GM23338 (cell line): ENCODE data around the gene RNF175. TPM values are rescaled to one million over a fixed set of nuclear protein-coding genes. Genes with fewer than 3 reads are reported as not detected.

Experiments
- ATAC-seq: fragments of 200-7000 bp; cut with Tn5 transposase; 3 replicates; pipeline ENCODE4 v1.9.1; 2020
- DNase-seq: peaks from one replicate; pipeline ENCODE4 v3.0.0-alpha.2; 2015; ENCODE audit warnings: low spot score
- H2AFZ ChIP-seq: fragments of 200-600 bp; sonication (generic); 2 replicates; pipeline ENCODE4 v1.8.0; 2016; ENCODE audit warnings: antibody characterized with exemption, mild to moderate bottlenecking, moderate library complexity
- H3F3A ChIP-seq: fragments of 200-600 bp; sonication (generic); replicated peaks from 2 replicates; pipeline ENCODE4 v1.8.0; 2017; ENCODE audit warnings: antibody characterized with exemption, mixed run types, low read depth
- H3K27ac ChIP-seq: fragments of 200-600 bp; sonication (generic); 2 replicates; pipeline ENCODE4 v1.6.1; 2016; ENCODE audit warnings: low read depth
- H3K27me3 ChIP-seq: fragments of 200-600 bp; sonication (generic); 2 replicates; pipeline ENCODE4 v1.8.0; 2016; ENCODE audit warnings: mild to moderate bottlenecking, mixed run types, moderate library complexity; ENCODE audit not compliant: insufficient read depth
- H3K36me3 ChIP-seq: fragments of 200-600 bp; sonication (generic); 2 replicates; pipeline ENCODE4 v1.8.0; 2016; ENCODE audit warnings: mild to moderate bottlenecking; ENCODE audit not compliant: insufficient read depth
- H3K4me1 ChIP-seq: fragments of 200-600 bp; sonication (generic); 2 replicates; pipeline ENCODE4 v1.8.0; 2016; ENCODE audit warnings: mild to moderate bottlenecking, moderate library complexity; ENCODE audit not compliant: insufficient read depth
- H3K4me2 ChIP-seq: fragments of 200-600 bp; sonication (generic); 2 replicates; pipeline ENCODE4 v1.7.1; 2017; ENCODE audit warnings: mixed run types
- H3K4me3 ChIP-seq: fragments of 200-600 bp; sonication (generic); 2 replicates; pipeline ENCODE4 v1.6.1; 2016; ENCODE audit warnings: mixed run types
- H3K79me2 ChIP-seq: fragments of 200-600 bp; sonication (generic); replicated peaks from 2 replicates; pipeline ENCODE4 v1.8.0; 2017; ENCODE audit warnings: mild to moderate bottlenecking; ENCODE audit not compliant: insufficient read depth
- H3K9me2 ChIP-seq: fragments of 200-600 bp; sonication (generic); 2 replicates; pipeline ENCODE4 v1.8.0; 2017; ENCODE audit not compliant: insufficient read depth
- H4K20me1 ChIP-seq: fragments of 200-600 bp; sonication (generic); replicated peaks from 2 replicates; pipeline ENCODE4 v1.8.0; 2017; ENCODE audit warnings: mild to moderate bottlenecking; ENCODE audit not compliant: insufficient read depth
- H3K27ac Mint-ChIP-seq: 2 replicates; pipeline ENCODE4 v1.8.0; 2020; ENCODE audit warnings: inconsistent platforms, mild to moderate bottlenecking, moderate library complexity, mixed read lengths
- H3K27me3 Mint-ChIP-seq: 3 replicates; pipeline ENCODE4 v1.8.0; 2022; ENCODE audit warnings: low read depth, mild to moderate bottlenecking, moderate library complexity, mixed read lengths, inconsistent platforms; ENCODE audit not compliant: insufficient read depth, poor library complexity
- H3K36me3 Mint-ChIP-seq: 3 replicates; pipeline ENCODE4 v1.8.0; 2021; ENCODE audit warnings: low read depth, mild to moderate bottlenecking, inconsistent platforms, moderate library complexity, mixed read lengths
- H3K4me1 Mint-ChIP-seq: 3 replicates; pipeline ENCODE4 v1.8.0; 2020; ENCODE audit warnings: mild to moderate bottlenecking, inconsistent platforms, mixed read lengths
- H3K4me3 Mint-ChIP-seq: 3 replicates; pipeline ENCODE4 v1.8.0; 2021; ENCODE audit warnings: moderate library complexity, mild to moderate bottlenecking, inconsistent platforms, mixed read lengths
- H3K9me3 Mint-ChIP-seq: 3 replicates; pipeline ENCODE4 v1.8.0; 2020; ENCODE audit warnings: moderate library complexity, mild to moderate bottlenecking, inconsistent platforms, mixed read lengths
- CREB1 ChIP-seq: fragments of 250-450 bp; sonication (Bioruptor Pico); IDR thresholded peaks from 2 replicates; pipeline ENCODE4 v1.5.0; 2020; ENCODE audit warnings: low read depth, mild to moderate bottlenecking, moderate library complexity
- CTCF ChIP-seq, 2 experiments: fragments of 200-600 bp in 1 of 2; sonication (generic) in 1 of 2; conservative IDR thresholded peaks; 2 replicates each; pipeline versions ENCODE4 v1.5.1 to v1.6.1; 2016 to 2017; ENCODE audit warnings: antibody characterized with exemption in 2 of 2, low read depth in 2 of 2, mild to moderate bottlenecking in 2 of 2, moderate library complexity in 1 of 2
- ETS1 ChIP-seq: IDR thresholded peaks from 2 replicates; pipeline ENCODE4 v1.6.1; 2016; ENCODE audit warnings: antibody characterized with exemption
- EZH2 ChIP-seq: fragments of 200-600 bp; sonication (generic); IDR thresholded peaks from one replicate; pipeline ENCODE4 v1.8.0; 2017; ENCODE audit warnings: antibody characterized with exemption, mild to moderate bottlenecking, low read depth; ENCODE audit not compliant: unreplicated experiment
- EZH2phosphoT487 ChIP-seq: fragments of 200-600 bp; sonication (generic); IDR thresholded peaks from one replicate; pipeline ENCODE4 v1.8.1; 2018; ENCODE audit warnings: antibody characterized with exemption; ENCODE audit not compliant: unreplicated experiment
- JUNB ChIP-seq: IDR thresholded peaks from one replicate; pipeline ENCODE4 v1.6.1; 2016; ENCODE audit warnings: antibody characterized with exemption; ENCODE audit not compliant: unreplicated experiment
- NANOG ChIP-seq: IDR thresholded peaks from 2 replicates; pipeline ENCODE4 v1.6.1; 2016; ENCODE audit warnings: antibody characterized with exemption, borderline replicate concordance
- POLR2AphosphoS5 ChIP-seq: IDR thresholded peaks from 2 replicates; pipeline ENCODE4 v1.6.1; 2016; ENCODE audit warnings: antibody characterized with exemption, low read depth
- REST ChIP-seq: IDR thresholded peaks from one replicate; pipeline ENCODE4 v1.6.1; 2018; ENCODE audit warnings: antibody characterized with exemption; ENCODE audit not compliant: unreplicated experiment
- STAT1 ChIP-seq: IDR thresholded peaks from one replicate; pipeline ENCODE4 v1.6.1; 2016; ENCODE audit warnings: antibody characterized with exemption; ENCODE audit not compliant: unreplicated experiment
- ZNF114 ChIP-seq: fragments of 250-450 bp; sonication (Bioruptor Pico); IDR thresholded peaks from 2 replicates; pipeline ENCODE4 v1.5.0; 2020; ENCODE audit warnings: mild to moderate bottlenecking, moderate library complexity
- ZNF331 ChIP-seq: fragments of 250-450 bp; sonication (Bioruptor Pico); IDR thresholded peaks from 2 replicates; pipeline ENCODE4 v1.5.0; 2020; ENCODE audit warnings: low read depth, mild to moderate bottlenecking, moderate library complexity
- ZNF462 ChIP-seq: fragments of 250-450 bp; sonication (Bioruptor Pico); IDR thresholded peaks from 2 replicates; pipeline ENCODE4 v1.5.0; 2020; ENCODE audit warnings: mild to moderate bottlenecking, moderate library complexity
- polyA plus RNA-seq: library from polyadenylated mRNA; unstranded; fragments of >200 nt; fragmentation: Nextera tagmentation; extraction: Ambion mirVana; gene quantifications from 2 replicates; pipeline ENCODE4 v1.2.1, GENCODE V29; 2016
- total RNA-seq: library from RNA; depleted of rRNA; stranded (reverse); fragments of >200 nt; shearing (Covaris generic); gene quantifications from 2 replicates; pipeline ENCODE4 v1.2.3, GENCODE V29; 2014

The RNF175 gene
- total and polyA plus RNA-seq, 2 experiments from 2014 or later: 4.7 to 4.8 TPM

GRCh38 chr4:153764601-153765368 is 5.0 kb upstream of the RNF175 start:
- Mint-ChIP-seq H3K4me1 (peaks cover 26% of the 10 kb centered on the region), H3K9me3 (no peaks in the 10 kb centered on the region; the same call in 2 of the 3 replicates), H3K4me3 (no peak overlapping the region), H3K36me3 (no peaks in the 10 kb centered on the region), H3K27ac (peak overlapping the region; percentile 51), H3K27me3 (peaks cover 3% of the 10 kb centered on the region)
- peak overlapping the region; percentile 30; the same call in 1 of the 2 replicates for H3K4me3 ChIP-seq
- H3K36me3 ChIP-seq: no peaks in the 10 kb centered on the region
- H3K4me2 ChIP-seq: peak overlapping the region; percentile 58
- peak overlapping the region; percentile 48; the same call in 1 of the 2 replicates for H3K27ac ChIP-seq
- 0 out of 2 replicates have a peak, but pooled peaks cover 4% of the 10 kb centered on the region for H3K9me2 ChIP-seq
- no peaks in the 10 kb centered on the region for H4K20me1 ChIP-seq
- no peaks in the 10 kb centered on the region for H3F3A ChIP-seq
- peaks cover 29% of the 10 kb centered on the region for H3K4me1 ChIP-seq
- H3K27me3 ChIP-seq: 0 out of 2 replicates have a peak, but pooled peaks cover 2% of the 10 kb centered on the region
- no peaks in the 10 kb centered on the region for H3K79me2 ChIP-seq
- no peak overlapping the region for H2AFZ ChIP-seq
- no peak for DNase-seq
- ATAC-seq: no peak
- TF ChIP-seq JUNB: no peak
- TF ChIP-seq EZH2: no peak
- no peak for TF ChIP-seq ZNF331 (CRISPR knock-in tag)
- no peak for TF ChIP-seq ZNF114 (CRISPR knock-in tag)
- no peak for TF ChIP-seq STAT1
- no peak for TF ChIP-seq CREB1 (CRISPR knock-in tag)
- TF ChIP-seq POLR2AphosphoS5: no peak
- TF ChIP-seq CTCF (conservative IDR thresholded peaks at IDR 0.05; ENCODE audit: low read depth in 2 of 2): no peak
- no peak for TF ChIP-seq EZH2phosphoT487
- TF ChIP-seq NANOG: no peak
- TF ChIP-seq ZNF462: no peak
- no peak for TF ChIP-seq ETS1
- TF ChIP-seq REST: no peak
